RWPE1 (cell line): Measurements from ENCODE around the gene CFAP221.
A peak's percentile ranks its signal among the peaks of the same experiment; 100 is the strongest.

Experiments
- CTCF ChIA-PET: fragments of 350-600 bp; sonication (Branson Sonifier 250); formaldehyde crosslinking; extraction: SDS; loops from one replicate; lab custom pipeline; 2021; lab: Yijun Ruan, JAX
- POLR2A ChIA-PET: fragments of 400-600 bp; formaldehyde crosslinking; extraction: SDS; loops from one replicate; lab custom pipeline; 2020; ENCODE audit warnings: antibody characterized with exemption; ENCODE audit not compliant: low non-redundant PET; lab: Yijun Ruan, JAX
- DNase-seq: peaks from one replicate; pipeline ENCODE4 v3.0.0; 2012; ENCODE audit warnings: low spot score
- H3K27ac ChIP-seq: fragments of 450-650 bp; 2 replicates; pipeline ENCODE4 v1.5.1; 2017
- CTCF ChIP-seq: fragments of 450-650 bp; conservative IDR thresholded peaks from 2 replicates; pipeline ENCODE4 v1.5.1; 2017; ENCODE audit warnings: low read depth, mild to moderate bottlenecking

Gene CFAP221

GRCh38 chr2:119681203-119681867 is 137.1 kb downstream of the CFAP221 start:
- no peak for TF ChIP-seq CTCF
- no peak overlapping the region for H3K27ac ChIP-seq
- ChIA-PET POLR2A (no interaction called here), CTCF (interaction anchor here (0.6 kb wide), 1 partner anchor 29 kb away, joined by 4 read pairs; no protein-coding TSS in a partner anchor)
- DNase-seq = no peak

GRCh38 chr2:119681868-119682220 is 137.6 kb downstream of the CFAP221 start:
- CTCF ChIA-PET = no interaction called here
- POLR2A ChIA-PET = no interaction called here
- DNase-seq = no peak
- no peak overlapping the region for H3K27ac ChIP-seq
- TF ChIP-seq CTCF = no peak

GRCh38 chr2:119682578-119682977 is 138.3 kb downstream of the CFAP221 start:
- ChIA-PET CTCF (no interaction called here), POLR2A (no interaction called here)
- TF ChIP-seq CTCF = no peak
- no peak for DNase-seq
- peak overlapping the region; percentile 23 for H3K27ac ChIP-seq

GRCh38 chr2:119683074-119683712 is 138.9 kb downstream of the CFAP221 start:
- no peak for TF ChIP-seq CTCF
- POLR2A ChIA-PET = no interaction called here
- H3K27ac ChIP-seq = peak overlapping the region; percentile 23
- CTCF ChIA-PET = no interaction called here
- DNase-seq = no peak

- peak overlapping the region; percentile 23 for H3K27ac ChIP-seq
- no peak for DNase-seq
- no peak for TF ChIP-seq CTCF
- ChIA-PET POLR2A (no interaction called here), CTCF (no interaction called here)
These were observed 139.6 kb downstream of the CFAP221 start for GRCh38 chr2:119683713-119684443.

- CTCF ChIA-PET = no interaction called here
These were observed 140.3 kb downstream of the CFAP221 start for GRCh38 chr2:119684518-119684917.

More at GRCh38 chr2:119684518-119684917, 140.3 kb downstream of the CFAP221 start:
- TF ChIP-seq CTCF = no peak
- POLR2A ChIA-PET = no interaction called here
- no peak overlapping the region for H3K27ac ChIP-seq
- DNase-seq = no peak
